PFSK-1 (cell line): ENCODE data around the gene OSBPL9.

Source experiments
- POLR2AphosphoS5 ChIP-seq: IDR thresholded peaks from 2 replicates; pipeline ENCODE4 v1.6.1; 2012; ENCODE audit warnings: low read depth, mild to moderate bottlenecking, control low read depth, low read length, moderate library complexity
- SIN3A ChIP-seq: IDR thresholded peaks from 2 replicates; pipeline ENCODE4 v1.6.1; 2012; ENCODE audit warnings: mild to moderate bottlenecking, low read length, moderate library complexity, borderline replicate concordance; ENCODE audit not compliant: insufficient read depth

GRCh38 chr1:51837243-51837642 lies 220.4 kb downstream of the OSBPL9 start:
- TF ChIP-seq SIN3A: no peak
- no peak for TF ChIP-seq POLR2AphosphoS5
